Measurements from ENCODE around the gene NR1D1. TPM values are rescaled to one million over a fixed set of nuclear protein-coding genes. Genes with fewer than 3 reads are reported as not detected.

NR1D1 gene
- total and polyA plus RNA-seq, 7 experiments from 2014 or later: 3.6 to 34.2 (median 16.4) TPM

DNA sequence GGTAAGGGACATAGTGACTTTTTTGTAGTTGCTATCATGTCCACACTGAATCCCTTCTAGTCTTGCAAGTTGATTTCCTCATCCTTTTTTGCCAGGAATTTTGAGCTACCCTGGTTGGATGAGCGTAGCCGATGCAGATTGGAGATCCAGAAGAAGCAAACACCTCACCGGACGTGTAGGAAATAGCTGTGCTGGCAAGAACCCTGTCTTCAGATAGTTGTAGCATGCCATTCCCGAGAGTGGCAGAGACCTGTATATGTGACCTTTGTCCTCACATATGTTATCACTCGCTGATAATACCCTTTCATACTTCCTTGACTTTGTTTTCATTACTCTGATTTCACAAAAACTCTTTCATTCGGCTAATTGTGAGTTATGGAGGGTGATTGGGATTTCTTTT, 33.8 kb upstream of the NR1D1 start:
- Mint-ChIP-seq H3K4me1 (peaks cover 5 to 50% (median 23%) of the 10 kb centered on the region in 7 donors), H3K36me3 (peaks cover 17 to 58% (median 35%) of the 10 kb centered on the region in 5 donors), H3K27me3 (no peaks in the 10 kb centered on the region), H3K4me3 (no peak overlapping the region), H3K9me3 (no peaks in the 10 kb centered on the region), H3K27ac (peak overlapping the region in 6 of 9 donors; percentile 41 to 82 (median 63))
- no peaks in the 10 kb centered on the region for H3K9me3 ChIP-seq (ENCODE audit: control insufficient read depth in 2 of 3, low read length in 3 of 3)
- DNase-seq (no peak), ATAC-seq (no peak)
- H3K4me3 ChIP-seq (ENCODE audit: low read length): no peak overlapping the region
- CTCF ChIA-PET: interaction anchor here (0.6 to 1.3 kb wide), 6 partner anchors 14 to 277 kb away, joined by 3 to 6 read pairs (median 4); no protein-coding TSS in a partner anchor
- H3K27me3 ChIP-seq (ENCODE audit: control insufficient read depth in 2 of 2, insufficient read depth in 2 of 2, low read length in 2 of 2): no peaks in the 10 kb centered on the region
- H3K36me3 ChIP-seq (ENCODE audit: control insufficient read depth in 2 of 3, insufficient read depth in 3 of 3, low read length in 3 of 3): peaks cover 13 to 64% (median 30%) of the 10 kb centered on the region in 3 experiments
- no peak overlapping the region for H3K27ac ChIP-seq (ENCODE audit: low read depth, low read length)
- peaks cover 4 to 5% of the 10 kb centered on the region in 2 donors for H3K4me1 ChIP-seq (ENCODE audit: control insufficient read depth in 2 of 2, insufficient read depth in 2 of 2, low read length in 2 of 2)
- intact Hi-C loops (cut with micrococcal nuclease): no loop called here
- POLR2A ChIA-PET: interaction anchor here (1.2 to 4.0 kb wide), 4 partner anchors 11 to 28 kb away, joined by 3 to 35 read pairs (median 4); partner anchors contain the start of gene MSL1

DNA sequence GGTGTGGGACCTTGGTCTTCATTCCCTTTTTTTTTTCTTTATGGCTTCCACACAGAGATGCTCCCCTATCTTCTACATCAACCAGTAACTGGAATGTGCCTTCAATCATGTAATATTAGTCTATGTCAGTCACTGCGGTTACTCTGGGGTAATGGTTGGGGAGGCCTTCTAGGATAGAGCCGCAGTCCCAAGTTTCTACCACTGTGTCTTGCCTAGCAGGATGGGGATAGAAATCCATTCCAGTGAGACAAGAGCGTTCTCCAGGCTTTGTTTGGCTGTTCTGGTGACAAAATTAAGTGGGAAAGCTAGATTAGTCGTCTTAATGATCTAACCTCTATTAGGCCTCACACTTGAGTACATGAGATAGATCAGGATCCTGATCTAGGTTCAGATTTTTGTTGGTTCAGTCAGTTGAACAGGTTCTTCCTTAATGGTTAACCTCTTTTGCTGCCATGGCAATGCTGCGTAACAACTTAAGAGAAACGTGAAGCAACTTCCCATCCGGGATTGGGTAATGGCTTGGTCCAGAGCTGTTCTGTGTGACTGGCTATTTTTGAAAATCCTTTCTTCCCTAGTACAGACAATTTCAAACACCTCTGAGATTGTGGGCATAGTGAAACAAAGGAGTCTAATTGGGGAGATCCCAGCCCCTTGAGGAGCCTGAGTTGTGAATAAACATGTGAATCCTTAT, 30.1 kb upstream of the NR1D1 start:
- ChIA-PET CTCF (interaction anchor here (1.0 kb wide), 1 partner anchor 9 kb away, joined by 3 read pairs; the partner anchor contains the start of gene CASC3), POLR2A (interaction anchor here (1.8 kb wide), 1 partner anchor 9 kb away, joined by 6 read pairs; the partner anchor contains the start of gene CASC3)
- ATAC-seq (peak; percentile 80), DNase-seq (no peak)
- Histone ChIP-seq H3K36me3 (ENCODE audit: control insufficient read depth in 2 of 3, insufficient read depth in 3 of 3, low read length in 3 of 3) (peaks cover 13 to 75% (median 26%) of the 10 kb centered on the region in 3 experiments), H3K27ac (ENCODE audit: low read depth, low read length) (no peak overlapping the region), H3K9me3 (ENCODE audit: control insufficient read depth in 2 of 3, low read length in 3 of 3) (no peaks in the 10 kb centered on the region), H3K4me1 (ENCODE audit: control insufficient read depth in 2 of 2, insufficient read depth in 2 of 2, low read length in 2 of 2) (no peaks in the 10 kb centered on the region), H3K4me3 (ENCODE audit: low read length) (no peak overlapping the region), H3K27me3 (ENCODE audit: control insufficient read depth in 2 of 2, insufficient read depth in 2 of 2, low read length in 2 of 2) (no peaks in the 10 kb centered on the region)
- Mint-ChIP-seq H3K27ac (peak overlapping the region in 7 of 9 donors; percentile 14 to 78 (median 57)), H3K4me3 (no peak overlapping the region), H3K4me1 (peaks cover 10 to 41% (median 27%) of the 10 kb centered on the region in 7 donors), H3K9me3 (peaks cover 0 to 1% (median 0%) of the 10 kb centered on the region in 11 donors), H3K36me3 (peaks cover 17 to 60% (median 39%) of the 10 kb centered on the region in 5 donors), H3K27me3 (no peaks in the 10 kb centered on the region)
- intact Hi-C loops (cut with micrococcal nuclease): no loop called here

GRCh38 chr17:40129498-40129897, 29.1 kb upstream of the NR1D1 start:
- no peak for ATAC-seq
- H3K36me3 Mint-ChIP-seq: peaks cover 17 to 55% (median 34%) of the 10 kb centered on the region in 5 donors

GRCh38 chr17:40124279-40125141, 24.1 kb upstream of the NR1D1 start:
- H3K4me1 Mint-ChIP-seq: peaks cover 29 to 44% (median 38%) of the 10 kb centered on the region in 7 donors
- H3K9me3 Mint-ChIP-seq: peaks cover 0 to 1% (median 0%) of the 10 kb centered on the region in 11 donors
- no peaks in the 10 kb centered on the region for H3K27me3 Mint-ChIP-seq
- H3K27ac ChIP-seq (ENCODE audit: low read depth, low read length): peak overlapping the region; percentile 82
- no peaks in the 10 kb centered on the region for H3K9me3 ChIP-seq (ENCODE audit: control insufficient read depth in 2 of 3, low read length in 3 of 3)
- H3K27me3 ChIP-seq (ENCODE audit: control insufficient read depth in 2 of 2, insufficient read depth in 2 of 2, low read length in 2 of 2): no peaks in the 10 kb centered on the region
- ATAC-seq (no peak), DNase-seq (no peak)
- H3K27ac Mint-ChIP-seq: peak overlapping the region; percentile 0 to 94 (median 85)
- POLR2A ChIA-PET: interaction anchor here (0.5 to 9.1 kb wide), 23 partner anchors 9 to 527 kb away, joined by 3 to 134 read pairs (median 4); partner anchors contain the start of genes CASC3, MED24, NR1D1 and ORMDL3
- peaks cover 0 to 17% (median 14%) of the 10 kb centered on the region in 5 donors for H3K36me3 Mint-ChIP-seq
- CTCF ChIA-PET: interaction anchor here (0.6 to 4.7 kb wide), 7 partner anchors 8 to 45 kb away, joined by 3 to 52 read pairs (median 5); partner anchors contain the start of gene CASC3
- H3K4me3 Mint-ChIP-seq: peak overlapping the region; percentile 83 to 99 (median 93)
- intact Hi-C loops (cut with micrococcal nuclease): loop anchor here in 1 of 2 donors (5.0 kb wide), 1 partner anchor 193 kb away; no protein-coding TSS in a partner anchor
- H3K4me1 ChIP-seq (ENCODE audit: control insufficient read depth in 2 of 2, insufficient read depth in 2 of 2, low read length in 2 of 2): peaks cover 12 to 16% of the 10 kb centered on the region in 2 donors
- H3K36me3 ChIP-seq (ENCODE audit: control insufficient read depth in 2 of 3, insufficient read depth in 3 of 3, low read length in 3 of 3): peaks cover 0 to 36% (median 7%) of the 10 kb centered on the region in 3 experiments
- peak overlapping the region; percentile 86 for H3K4me3 ChIP-seq (ENCODE audit: low read length)

More at GRCh38 chr17:40129498-40129897, 29.1 kb upstream of the NR1D1 start:
- Histone ChIP-seq H3K36me3 (ENCODE audit: control insufficient read depth in 2 of 3, insufficient read depth in 3 of 3, low read length in 3 of 3) (peaks cover 10 to 66% (median 20%) of the 10 kb centered on the region in 3 experiments), H3K9me3 (ENCODE audit: control insufficient read depth in 2 of 3, low read length in 3 of 3) (no peaks in the 10 kb centered on the region), H3K4me3 (ENCODE audit: low read length) (no peak overlapping the region), H3K27me3 (ENCODE audit: control insufficient read depth in 2 of 2, insufficient read depth in 2 of 2, low read length in 2 of 2) (no peaks in the 10 kb centered on the region), H3K27ac (ENCODE audit: low read depth, low read length) (no peak overlapping the region), H3K4me1 (ENCODE audit: control insufficient read depth in 2 of 2, insufficient read depth in 2 of 2, low read length in 2 of 2) (peaks cover 3 to 9% of the 10 kb centered on the region in 2 donors)
- no peak overlapping the region for H3K4me3 Mint-ChIP-seq
- no peaks in the 10 kb centered on the region for H3K27me3 Mint-ChIP-seq
- H3K4me1 Mint-ChIP-seq: peaks cover 13 to 41% (median 28%) of the 10 kb centered on the region in 7 donors
- no peak for DNase-seq
- peak overlapping the region in 6 of 9 donors; percentile 48 to 82 (median 58) for H3K27ac Mint-ChIP-seq
- POLR2A ChIA-PET: interaction anchor here (1.8 kb wide), 1 partner anchor 10 kb away, joined by 6 read pairs; the partner anchor contains the start of gene CASC3
- peaks cover 0 to 1% (median 0%) of the 10 kb centered on the region in 11 donors for H3K9me3 Mint-ChIP-seq
- CTCF ChIA-PET: interaction anchor here (1.0 to 1.4 kb wide), 2 partner anchors 10 to 16 kb away, joined by 3 to 5 read pairs; partner anchors contain the start of gene CASC3
- intact Hi-C loops (cut with micrococcal nuclease): no loop called here

DNA sequence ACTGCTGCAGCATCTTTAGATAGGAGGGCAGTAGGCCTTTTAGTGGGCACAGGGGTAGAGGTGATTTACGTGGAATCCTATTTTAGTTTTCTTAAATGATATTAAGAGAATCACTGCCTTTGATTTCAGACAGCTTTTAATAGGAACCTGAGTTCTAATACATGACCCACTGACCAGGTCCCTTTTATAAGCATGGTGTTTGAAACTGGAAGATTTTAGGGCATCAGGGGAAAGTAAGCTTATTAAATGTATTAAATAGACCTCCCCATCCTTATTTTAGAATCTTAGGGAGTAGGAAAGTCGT, 23.4 kb upstream of the NR1D1 start:
- no peaks in the 10 kb centered on the region for H3K27me3 ChIP-seq (ENCODE audit: control insufficient read depth in 2 of 2, insufficient read depth in 2 of 2, low read length in 2 of 2)
- Mint-ChIP-seq H3K36me3 (peaks cover 0 to 15% (median 9%) of the 10 kb centered on the region in 5 donors), H3K4me3 (peak overlapping the region; percentile 83 to 99 (median 93)), H3K27ac (peak overlapping the region; percentile 80 to 94 (median 87)), H3K9me3 (peaks cover 0 to 1% (median 0%) of the 10 kb centered on the region in 11 donors), H3K4me1 (peaks cover 23 to 44% (median 36%) of the 10 kb centered on the region in 7 donors), H3K27me3 (no peaks in the 10 kb centered on the region)
- CTCF ChIA-PET: interaction anchor here (0.9 to 4.7 kb wide), 8 partner anchors 9 to 116 kb away, joined by 3 to 52 read pairs (median 6); partner anchors contain the start of genes CASC3 and NR1D1
- H3K9me3 ChIP-seq (ENCODE audit: control insufficient read depth in 2 of 3, low read length in 3 of 3): no peaks in the 10 kb centered on the region
- DNase-seq (no peak), ATAC-seq (no peak)
- H3K4me3 ChIP-seq (ENCODE audit: low read length): peak overlapping the region; percentile 86
- intact Hi-C loops (cut with micrococcal nuclease): loop anchor here (1.0 to 5.0 kb wide), 6 partner anchors 10 to 194 kb away; partner anchors contain the start of gene CASC3 (in 2 of the 2)
- H3K27ac ChIP-seq (ENCODE audit: low read depth, low read length): peak overlapping the region; percentile 82
- peaks cover 0 to 28% (median 0%) of the 10 kb centered on the region in 3 experiments for H3K36me3 ChIP-seq (ENCODE audit: control insufficient read depth in 2 of 3, insufficient read depth in 3 of 3, low read length in 3 of 3)
- POLR2A ChIA-PET: interaction anchor here (0.8 to 9.1 kb wide), 18 partner anchors 9 to 528 kb away, joined by 3 to 134 read pairs (median 4); partner anchors contain the start of genes CASC3, MED24, NR1D1 and ORMDL3
- peaks cover 12 to 16% of the 10 kb centered on the region in 2 donors for H3K4me1 ChIP-seq (ENCODE audit: control insufficient read depth in 2 of 2, insufficient read depth in 2 of 2, low read length in 2 of 2)

Measured in naive thymus-derived CD4-positive, alpha-beta T cell (primary cell).